ENCODE measurements around the gene PHETA2.
A peak's percentile ranks its signal among the peaks of the same experiment; 100 is the strongest.
"Not testable (repeated sequence)": the region's sequence is repeated elsewhere in the genome, so short reads cannot be mapped to it uniquely, and the experiment has no call there.

The PHETA2 gene

DNA sequence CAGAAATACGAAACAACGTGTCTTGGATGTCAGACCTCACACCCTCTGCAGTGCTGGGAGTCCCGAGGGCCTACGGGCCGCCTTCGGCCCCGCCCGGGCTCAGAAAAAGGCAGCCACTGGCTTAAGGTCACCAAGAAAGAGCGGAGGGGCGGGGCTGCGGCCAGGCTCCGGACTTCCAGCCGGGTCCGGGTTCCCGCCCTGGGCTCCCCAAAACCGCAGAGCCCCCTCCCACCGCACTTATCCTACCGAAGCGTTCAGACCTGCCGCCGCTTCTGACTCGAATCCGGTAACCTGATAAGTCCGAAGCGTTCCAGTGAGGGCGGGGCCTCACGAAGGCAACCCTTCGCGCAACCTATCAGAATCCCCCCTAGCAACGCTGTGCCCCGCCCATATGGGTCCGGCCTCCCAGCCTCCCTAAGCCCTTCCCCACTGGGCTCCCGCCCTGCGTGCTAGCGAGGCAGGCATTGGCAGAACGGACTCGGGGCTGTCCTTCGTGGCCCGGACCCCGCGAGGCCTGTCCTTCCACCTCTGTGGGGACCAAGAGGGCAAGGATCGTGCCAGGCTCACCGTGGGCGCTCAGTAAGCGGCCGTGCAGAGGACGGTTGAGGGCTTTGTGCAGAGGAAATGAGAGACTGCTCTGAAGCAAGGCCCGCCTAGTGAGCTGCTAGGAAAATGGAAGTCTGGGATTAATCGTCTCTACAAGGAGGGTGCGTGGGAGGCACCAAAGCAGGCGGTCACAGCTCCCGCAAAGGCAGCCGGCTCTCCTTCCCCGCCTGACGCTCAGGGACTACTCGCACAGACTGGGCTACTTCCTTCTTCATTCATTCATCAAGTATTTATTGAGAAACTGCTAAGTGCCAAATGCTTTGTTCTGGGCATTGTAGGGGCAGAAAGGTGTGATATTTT is 3.3 kb upstream of the PHETA2 start, which contains the start of gene NAGA:
TSS of gene NAGA (minus strand) at position 296 of the 906 bp plus-strand sequence. CDS start 515 bp downstream, outside the sequence.
- DNase-seq: peak; percentile 93

DNA sequence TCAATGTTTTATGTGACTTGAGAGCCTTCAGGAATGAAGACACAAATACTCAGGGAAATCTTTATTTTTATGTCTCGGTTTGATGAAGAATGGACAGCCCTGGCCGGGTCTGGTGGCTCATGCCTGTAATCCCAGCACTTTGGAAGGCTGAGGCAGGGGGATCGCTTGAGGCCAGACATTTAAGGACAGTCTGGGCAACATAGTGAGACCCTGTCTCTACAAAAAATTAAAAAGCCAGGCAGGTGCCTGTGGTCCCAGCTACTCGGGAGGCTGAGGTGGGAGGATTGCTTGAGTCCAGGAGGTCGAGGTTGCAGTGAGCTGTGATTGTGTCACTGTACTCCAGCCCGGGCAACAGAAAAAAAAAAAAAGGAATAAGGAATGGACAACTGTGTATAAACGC is 2.5 kb upstream of the PHETA2 start:
- DNase-seq: not testable (repeated sequence)

DNA sequence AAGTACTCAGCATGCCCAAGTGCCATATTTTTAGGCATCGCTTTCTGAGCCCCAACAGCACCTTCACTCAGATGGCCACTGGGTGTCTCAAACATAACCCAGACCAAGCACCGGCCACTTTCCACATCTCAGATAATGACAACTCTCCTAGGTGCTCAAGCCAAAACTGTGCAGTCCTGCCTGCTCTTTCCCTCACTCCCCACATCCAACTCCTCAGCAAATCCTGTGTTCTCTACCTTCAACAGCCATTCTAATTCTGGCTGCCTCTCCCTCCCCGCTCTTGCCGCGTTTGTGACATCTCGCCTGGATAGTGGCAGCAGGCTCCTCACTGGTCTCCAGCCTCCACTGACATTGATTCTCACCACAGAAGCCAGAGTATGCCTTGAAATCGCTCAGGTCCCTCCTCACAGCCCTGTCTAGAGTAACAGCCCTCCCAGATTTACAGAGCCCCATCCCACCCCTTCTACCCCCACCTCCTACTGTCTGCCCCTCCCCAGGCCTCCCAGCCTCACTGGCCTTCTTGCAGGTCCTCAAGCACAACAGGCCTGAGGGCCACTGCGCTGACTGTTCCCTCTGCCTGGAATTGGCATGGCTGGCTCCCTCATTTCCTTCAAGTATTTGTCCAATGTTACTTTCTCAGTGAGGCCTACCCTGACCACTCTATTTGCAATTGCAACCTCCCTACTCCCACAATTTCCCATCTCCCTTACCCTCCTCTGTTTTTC is 1.3 kb upstream of the PHETA2 start:
- DNase-seq: no peak

DNA sequence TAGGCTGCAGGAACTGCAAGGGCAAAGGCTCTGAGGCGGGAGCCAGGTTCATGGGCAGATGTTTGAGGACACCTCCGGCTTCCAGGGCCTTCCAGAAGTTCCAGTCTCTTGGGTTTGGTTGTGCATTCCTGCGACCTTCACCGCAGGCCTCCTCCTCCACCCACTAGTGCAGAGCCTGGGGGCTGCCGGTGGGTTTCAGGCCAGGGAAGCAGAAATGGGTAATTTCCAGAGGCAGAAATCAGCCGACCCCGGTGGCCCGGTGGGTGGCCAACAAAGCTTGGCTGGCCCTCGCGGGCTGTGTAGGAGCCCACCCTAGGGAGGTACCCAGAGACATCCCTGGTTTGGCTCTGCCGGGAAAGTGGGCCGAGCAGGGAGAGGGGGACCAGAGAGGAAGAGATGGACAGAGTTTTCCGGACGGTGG is 417 bp upstream of the PHETA2 start:
- no peak for DNase-seq

DNA sequence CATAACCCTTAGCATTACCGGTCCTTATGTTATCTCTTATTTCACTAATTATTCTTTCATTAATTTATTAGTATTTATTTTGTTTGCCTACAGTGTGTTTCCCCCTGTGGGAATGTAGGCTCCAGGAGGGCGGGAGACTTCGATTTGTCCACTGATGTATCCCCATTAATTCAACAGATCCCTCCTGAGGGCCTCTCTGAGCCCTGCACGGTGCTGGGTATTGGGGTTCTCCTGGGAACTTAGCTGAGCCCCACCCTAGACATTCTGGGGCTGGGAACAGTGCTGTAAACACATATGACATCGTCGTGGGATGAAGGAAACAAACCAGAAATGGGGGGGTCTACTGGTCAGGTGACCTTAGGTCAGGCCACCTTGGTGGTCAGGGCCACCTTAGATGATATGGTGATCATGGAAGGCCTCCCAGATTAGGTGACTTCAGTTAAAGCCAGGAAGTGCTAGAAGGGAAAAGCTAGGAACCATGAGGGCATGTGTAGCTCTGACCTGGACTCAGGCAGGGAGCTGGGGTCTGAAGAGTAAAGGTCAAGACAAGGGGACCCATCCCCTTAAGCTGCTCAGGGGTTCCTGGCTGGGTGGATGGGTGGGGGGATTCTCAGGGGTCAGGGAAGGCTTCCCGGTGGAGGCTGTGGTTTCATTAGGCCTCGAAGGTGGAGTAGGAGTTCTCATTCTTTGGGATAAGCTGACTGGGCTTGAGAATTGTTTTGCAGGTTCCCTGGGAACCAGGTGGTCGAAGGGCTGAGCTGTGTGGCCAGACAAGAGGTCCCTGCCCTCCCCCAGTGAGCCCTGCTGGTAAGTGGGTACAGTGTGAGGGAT is 1.0 kb downstream of the PHETA2 start:
- no peak for DNase-seq

DNA sequence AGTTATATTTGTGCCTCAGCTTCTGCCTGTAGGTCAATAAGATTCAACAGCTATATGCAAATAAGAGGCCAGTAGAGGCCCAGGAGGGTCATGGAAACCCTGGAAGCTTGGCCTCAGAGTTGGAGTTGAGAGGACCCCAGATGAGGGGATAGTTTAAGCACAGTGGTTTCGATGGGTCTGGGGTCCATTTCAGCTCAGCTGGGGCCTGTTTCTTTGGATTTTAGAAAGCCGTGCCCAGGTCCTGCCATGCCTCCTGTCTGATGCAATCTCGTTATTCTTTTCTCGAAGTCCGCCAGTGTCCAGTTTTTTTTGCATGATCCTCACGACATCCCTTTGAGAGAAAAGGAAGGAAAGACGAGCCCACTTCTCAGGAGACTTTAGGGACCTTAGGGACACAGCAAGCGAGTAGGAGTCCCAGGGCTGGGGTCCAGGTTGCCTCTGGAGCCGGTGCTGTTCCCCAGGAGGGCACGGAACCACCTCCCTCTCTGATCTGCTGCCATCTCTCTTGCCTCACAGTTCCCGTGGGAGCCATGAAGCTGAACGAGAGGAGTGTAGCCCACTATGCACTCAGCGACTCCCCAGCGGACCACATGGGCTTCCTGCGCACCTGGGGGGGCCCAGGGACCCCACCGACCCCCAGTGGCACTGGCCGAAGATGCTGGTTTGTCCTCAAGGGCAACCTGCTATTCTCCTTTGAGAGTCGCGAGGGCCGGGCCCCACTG is 2.9 kb downstream of the PHETA2 start:
- no peak for DNase-seq

DNA sequence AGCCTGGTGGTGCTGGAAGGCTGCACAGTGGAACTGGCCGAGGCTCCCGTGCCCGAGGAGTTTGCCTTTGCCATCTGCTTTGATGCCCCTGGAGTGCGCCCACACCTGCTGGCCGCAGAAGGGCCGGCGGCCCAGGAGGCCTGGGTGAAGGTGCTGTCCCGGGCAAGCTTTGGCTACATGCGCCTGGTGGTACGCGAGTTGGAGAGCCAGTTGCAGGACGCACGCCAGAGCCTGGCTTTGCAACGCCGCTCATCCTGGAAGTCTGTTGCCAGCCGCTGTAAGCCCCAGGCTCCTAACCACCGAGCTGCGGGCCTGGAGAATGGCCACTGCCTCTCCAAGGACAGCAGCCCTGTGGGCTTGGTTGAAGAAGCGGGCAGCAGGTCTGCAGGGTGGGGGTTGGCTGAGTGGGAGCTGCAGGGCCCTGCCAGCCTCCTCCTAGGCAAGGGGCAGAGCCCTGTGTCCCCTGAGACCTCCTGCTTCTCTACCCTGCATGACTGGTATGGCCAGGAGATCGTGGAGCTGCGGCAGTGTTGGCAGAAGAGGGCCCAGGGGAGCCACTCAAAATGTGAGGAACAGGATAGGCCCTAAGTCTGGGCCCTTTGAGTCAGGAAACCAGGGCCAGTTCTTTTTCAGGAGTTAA is 3.6 kb downstream of the PHETA2 start:
- DNase-seq: no peak

DNA sequence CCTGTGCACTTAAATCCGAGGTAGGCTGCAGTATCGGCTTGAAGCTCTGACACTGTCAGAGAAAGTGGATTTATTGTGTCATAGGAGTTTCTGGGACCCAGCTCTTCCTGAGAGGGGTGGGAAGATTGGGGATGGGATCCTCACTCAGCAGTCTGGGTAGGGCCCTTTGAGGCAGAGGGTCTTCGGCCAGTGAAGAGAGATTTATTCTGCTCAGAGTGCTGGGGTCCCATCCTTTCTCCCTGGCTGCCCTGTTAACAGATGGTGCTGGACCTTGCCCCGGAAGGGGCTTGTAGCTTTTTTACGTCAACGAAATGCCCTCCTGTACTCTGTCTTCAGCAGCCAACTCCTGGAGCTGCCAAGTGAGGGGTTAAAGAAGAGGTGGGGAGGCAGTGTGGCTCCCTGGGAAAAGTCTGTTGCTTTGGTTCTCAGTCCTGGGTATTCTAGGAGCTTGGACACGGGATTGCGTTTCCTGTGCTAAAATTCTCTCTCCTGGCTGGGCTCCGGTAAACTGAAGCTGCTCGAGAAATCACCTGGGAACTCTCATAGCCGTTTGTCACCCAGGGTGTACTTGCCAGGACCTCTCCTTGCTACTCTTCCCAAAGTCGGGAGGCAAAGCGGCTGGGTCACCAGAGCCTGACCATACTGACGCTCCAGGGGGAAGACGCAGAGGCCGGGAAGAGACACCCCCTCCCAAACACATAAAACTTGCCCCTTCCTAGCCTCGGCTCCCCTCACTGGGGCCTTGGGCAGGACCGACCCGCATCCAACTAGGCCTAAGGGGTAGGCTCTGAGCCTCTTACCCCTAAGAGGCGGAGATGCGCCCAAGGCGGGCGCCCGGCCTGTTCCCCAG is 4.6 kb downstream of the PHETA2 start:
- DNase-seq: no peak

DNA sequence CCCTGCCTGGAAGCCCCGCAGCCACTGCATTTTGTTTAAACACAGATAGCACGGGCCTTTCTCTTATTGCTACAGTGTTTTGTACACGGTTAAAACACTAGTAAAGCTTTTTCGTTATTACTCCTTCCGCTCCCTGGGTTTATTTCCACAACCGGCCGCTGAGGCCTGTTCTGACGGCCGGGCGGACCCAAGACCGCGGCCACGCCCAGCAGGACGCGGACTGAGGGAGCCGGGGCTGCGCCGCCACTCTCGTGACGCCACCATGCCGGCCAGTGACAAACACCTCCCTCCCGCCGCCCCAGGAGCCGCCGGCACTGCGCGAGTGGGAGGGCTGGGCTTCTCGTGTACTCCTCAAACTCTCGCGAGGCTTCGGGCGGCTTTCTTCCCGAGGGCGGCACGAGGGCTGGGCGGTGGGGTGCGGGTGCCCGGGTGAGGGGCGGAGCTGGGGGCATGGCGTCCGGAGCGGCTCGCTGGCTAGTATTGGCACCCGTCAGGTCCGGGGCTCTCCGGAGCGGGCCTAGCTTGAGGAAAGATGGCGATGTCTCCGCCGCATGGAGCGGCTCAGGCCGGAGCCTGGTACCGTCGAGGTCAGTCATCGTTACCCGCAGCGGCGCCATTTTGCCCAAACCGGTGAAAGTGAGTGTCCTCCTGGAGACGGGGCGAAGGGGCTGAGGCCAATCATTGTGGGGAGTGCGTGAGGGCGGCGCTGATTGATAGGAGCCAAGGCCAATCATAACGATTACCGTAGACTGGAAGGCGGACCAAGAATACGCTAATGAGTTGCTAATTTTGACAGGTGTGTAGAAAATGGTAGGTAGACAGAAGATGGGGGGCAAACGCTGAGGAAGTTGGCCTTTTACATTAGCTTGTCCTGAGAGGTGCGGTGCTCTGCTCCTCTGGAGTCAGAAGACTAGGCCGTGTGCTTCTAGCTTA is 5.5 kb downstream of the PHETA2 start, which contains the start of gene SMDT1:
TSS of gene SMDT1 (plus strand) at position 382 of the 933 bp plus-strand sequence. CDS start at position 451, 69 bp downstream.
- peak; percentile 98 for DNase-seq

DNA sequence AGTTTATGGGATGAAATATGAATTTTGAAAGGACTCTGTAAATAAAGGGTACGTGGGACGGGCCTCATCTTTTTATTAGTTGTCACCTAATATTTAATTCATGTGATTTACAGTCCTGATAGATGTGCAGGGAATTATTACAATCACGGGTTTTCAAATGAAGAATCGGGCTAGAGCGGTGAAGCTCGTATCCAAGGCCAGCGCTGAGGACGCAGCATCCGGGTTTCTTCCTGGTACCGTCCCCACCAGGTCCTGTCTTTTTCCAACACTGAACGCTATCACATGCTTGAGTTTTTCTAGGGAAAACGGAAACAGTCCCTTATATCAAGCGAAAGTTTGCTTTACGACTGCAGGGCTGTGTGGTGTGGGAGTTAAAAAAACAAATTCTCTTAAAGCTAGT is 6.2 kb downstream of the PHETA2 start:
- DNase-seq: peak; percentile 36

DNA sequence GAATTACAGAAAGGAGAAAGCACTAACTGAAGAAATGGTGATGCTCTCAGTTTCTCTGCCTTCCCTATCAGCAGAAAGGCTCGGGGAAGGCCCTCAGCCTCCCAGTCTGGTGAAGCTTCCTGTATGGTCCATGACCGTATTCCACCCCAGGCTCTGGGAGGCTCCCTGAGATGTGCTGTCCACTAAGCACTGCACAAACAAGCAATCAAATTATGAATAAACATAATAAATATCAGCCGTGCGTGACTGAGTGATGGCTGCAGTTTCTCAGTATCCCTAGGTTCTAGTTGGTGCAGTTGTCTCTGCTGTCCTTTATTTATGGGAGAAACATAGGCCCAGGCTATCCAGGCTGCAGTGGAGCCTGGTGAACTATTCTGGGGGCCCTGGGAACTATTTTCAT is 9.1 kb downstream of the PHETA2 start:
- no peak for DNase-seq

DNA sequence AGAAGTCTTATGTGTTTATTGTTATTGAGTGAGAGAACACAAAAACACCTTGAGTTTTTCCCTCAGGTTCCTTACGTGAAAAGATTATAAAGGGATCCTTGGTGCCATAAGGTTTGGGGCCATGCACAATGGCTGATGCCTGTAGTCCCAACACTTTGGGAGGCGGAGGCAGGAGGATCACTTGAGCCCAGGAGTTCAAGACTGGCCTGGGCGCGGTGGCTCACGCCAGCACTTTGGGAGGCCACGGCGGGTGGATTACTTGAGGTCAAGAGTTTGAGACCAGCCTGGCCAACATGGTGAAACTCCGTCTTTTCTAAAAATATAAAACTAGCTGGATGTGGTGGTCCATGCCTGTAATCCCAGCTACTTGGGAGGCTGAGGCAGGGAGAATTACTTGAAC is 10.8 kb downstream of the PHETA2 start:
- no peak for DNase-seq

DNA sequence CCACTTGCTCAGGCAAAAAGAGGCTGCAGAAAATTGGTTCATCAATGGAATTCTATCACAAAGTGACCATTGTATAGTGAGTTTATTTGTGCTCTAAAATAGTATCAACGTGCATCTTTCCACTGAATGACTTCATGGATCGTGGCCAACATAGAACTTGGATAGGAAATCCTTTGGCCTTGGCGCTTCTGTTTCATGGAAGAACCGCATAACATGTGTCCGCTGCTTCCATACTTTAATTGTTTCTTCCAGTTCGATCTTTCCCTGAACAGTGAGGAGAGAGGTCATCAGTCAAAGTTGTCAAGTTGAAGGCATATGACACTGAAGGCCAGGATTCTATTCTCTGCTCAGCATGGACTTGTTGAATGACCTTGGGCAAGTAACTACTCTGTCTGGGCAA is 12.0 kb downstream of the PHETA2 start:
- no peak for DNase-seq

DNA sequence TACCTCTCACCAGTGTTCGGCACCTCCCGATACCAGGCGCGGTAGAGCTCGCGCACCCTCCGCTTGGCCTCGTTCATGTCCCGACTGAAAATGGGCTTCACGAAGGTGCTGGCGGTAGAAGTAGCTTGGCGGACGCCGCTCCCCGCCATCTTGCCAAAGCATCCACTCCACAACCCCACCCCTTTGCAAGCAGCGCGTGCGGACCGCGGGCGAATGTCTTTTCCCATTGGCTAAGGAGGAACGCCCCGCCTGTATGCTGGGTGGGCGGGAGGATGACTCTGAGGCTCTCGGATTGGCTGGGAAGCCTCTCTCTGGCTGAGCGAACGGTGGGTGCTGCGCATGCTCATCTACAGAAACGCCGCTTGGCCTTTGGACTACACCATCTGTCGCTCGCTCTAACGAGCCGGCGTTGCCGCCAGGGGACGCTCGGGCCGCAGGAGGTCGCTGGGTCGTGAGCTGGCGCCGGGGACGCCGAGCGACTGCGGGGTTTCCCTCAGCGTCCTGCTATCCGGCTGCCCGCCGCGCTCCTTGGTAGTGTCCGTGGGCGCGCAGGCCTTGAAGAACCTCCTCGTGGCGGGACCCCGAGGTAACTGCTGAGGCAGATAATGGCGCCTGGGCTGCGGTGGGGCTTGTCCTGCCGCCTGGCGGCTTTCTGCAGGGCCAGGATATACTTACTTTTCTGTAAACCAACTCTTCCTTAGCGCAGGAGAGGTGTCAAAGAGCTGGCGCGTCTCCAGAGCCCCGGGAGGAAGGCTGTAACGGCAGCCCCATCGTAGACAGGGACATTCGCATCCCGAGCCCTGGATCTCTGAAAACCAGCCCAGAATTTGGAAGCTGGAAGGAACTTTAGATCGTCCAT is 16.8 kb downstream of the PHETA2 start, which contains the start of gene NDUFA6:
TSS of gene NDUFA6 (minus strand) at position 177 of the 859 bp plus-strand sequence. CDS start at position 149, 28 bp downstream.
- peak; percentile 100 for DNase-seq

DNA sequence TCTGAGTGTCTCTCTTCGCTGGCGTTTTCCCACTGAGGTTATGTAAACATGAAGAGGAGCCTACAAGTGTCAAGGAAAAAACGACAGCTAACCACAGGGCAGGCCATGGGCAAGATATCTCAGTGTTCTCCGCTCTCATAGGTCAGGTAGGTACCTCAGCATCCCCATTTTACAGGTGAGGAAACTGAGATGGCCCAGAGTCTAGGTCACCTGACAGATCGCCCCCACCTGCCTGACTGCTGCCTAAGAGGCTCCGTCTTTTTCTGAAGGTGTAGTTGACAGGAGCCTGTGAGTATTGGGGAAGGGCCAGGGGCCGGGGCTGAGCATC is 17.4 kb downstream of the PHETA2 start:
- peak; percentile 20 for DNase-seq

DNA sequence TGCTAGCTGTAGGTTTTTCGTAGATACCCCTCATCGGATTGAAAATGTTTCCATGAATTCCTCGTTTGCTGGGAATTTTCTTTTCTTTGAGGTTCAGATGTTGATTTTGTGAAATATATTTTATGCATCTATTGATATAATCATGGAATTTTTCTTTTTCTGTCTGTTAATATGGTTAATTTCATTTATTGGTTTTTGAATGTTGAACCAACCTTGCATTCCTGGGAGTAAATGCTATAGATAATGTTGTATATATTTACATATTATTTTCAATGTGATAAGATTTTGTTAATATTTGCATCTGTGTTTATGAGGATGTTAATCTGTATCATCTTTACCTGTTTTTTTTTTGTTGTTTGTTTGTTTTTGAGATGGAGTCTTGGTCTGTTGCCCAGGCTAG is 27.2 kb downstream of the PHETA2 start:
- DNase-seq: no peak

DNA sequence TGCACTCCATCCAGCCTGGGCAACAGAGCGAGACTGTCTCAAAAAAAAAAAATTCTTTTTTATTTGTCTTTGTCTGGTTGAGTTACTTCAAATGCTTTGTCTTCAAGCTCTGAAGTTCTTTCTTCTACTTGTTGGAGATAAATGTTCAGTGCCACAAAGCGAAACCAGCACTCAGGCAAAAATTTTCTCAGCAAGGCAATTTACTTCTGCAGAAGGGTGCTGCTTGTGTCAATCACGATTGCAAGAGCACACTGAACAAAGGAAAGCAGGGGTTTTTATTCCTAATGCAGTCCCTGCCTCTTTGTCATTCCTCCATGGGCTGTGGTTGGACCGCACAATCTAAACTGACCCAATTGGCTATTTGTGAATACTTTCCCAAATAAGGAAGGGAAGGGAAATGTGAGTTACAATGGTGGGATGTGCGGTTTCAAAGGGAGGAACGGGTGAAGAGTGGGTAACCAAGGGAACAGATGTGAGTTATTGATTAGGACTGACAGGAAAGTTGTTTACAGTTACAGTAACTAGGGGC is 30.3 kb downstream of the PHETA2 start:
- not testable (repeated sequence) for DNase-seq

DNA sequence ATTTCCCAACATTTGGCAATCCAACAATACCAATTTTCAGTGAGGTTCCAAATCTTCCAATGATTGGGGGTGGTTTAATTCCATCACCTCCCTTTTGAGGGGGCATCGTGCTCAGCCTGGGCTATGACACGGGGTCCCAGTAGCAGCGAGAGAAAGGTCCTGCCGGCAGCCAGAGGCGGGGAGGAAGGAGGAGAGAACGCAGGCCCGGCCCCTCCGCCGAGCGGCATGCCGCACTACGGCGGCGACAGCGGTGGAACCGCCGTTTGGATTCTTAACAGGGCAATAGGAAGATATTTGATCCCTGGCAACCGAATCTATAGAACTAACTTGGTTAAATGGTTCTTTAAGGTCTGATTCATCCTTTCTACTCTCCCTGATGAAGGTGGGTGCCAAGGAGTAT is 34.8 kb downstream of the PHETA2 start:
- no peak for DNase-seq
